Measurements from ENCODE around the gene PIP5KL1. TPM values are rescaled to one million over a fixed set of nuclear protein-coding genes. Genes with fewer than 3 reads are reported as not detected.

PIP5KL1 gene
- total and polyA plus RNA-seq, 2 experiments from 2014 or later, result 13.4 to 19.5 TPM

DNA sequence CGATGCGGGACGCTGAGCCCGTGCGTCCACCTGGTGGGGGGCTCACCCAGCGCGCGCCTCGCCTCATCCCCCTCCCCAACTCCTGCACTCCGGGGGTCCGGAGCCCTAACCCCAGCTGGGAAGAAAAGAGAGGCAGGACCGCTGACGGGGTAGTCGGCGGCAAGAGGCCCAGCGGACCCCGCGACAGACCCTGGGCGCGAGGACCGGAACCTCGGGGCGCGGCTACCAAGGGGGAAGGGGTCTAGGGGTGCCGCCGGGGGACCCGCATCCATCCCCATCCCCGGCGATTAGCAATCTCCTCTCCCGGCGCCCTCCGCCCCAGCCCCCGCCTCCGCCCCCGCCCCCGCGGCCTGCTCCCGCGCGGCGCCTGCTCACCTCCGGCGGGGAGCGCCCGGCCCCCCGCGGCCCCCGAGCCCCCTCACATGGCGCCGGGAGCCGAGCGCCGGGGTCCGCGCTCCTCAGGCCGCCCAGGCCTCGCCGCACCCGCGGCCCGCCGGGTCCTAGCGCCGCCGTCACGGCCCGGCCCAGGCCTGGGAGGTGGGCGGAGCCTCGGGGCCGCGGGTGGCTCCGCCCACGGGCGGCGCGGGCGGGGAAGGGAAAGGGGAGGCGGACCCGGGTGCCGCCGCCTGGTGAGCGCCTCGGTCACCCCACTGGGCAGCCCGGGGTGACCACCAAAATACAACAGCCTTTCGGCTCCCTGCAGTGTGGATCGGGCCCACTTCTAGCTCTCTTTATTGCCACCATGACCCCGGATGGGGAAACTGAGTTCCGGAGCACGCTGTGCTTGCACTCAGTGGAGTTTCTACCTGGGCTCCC lies 31.2 kb downstream of the PIP5KL1 start, which contains the start of gene ST6GALNAC6:
TSS of gene ST6GALNAC6 (minus strand) at position 476 of the 816 bp plus-strand sequence. CDS start 1,622 bp downstream, outside the sequence.
- Histone ChIP-seq H3F3A (replicated peaks; ENCODE audit: low read depth) (peaks cover 24% of the 10 kb centered on the region), H3K79me2 (replicated peaks; ENCODE audit: insufficient read depth) (peaks cover 6% of the 10 kb centered on the region), H3K27ac (ENCODE audit: low read depth) (no peak within 1 kb of the TSS), H2AFZ (peak within 1 kb of the TSS; percentile 85), H3K9me2 (ENCODE audit: insufficient read depth) (no peaks in the 10 kb centered on the region), H3K27me3 (ENCODE audit: insufficient read depth) (peaks cover 5% of the 10 kb centered on the region; the same call in 1 of the 2 replicates), H3K4me1 (ENCODE audit: insufficient read depth) (peaks cover 38% of the 10 kb centered on the region), H3K4me2 (peak within 1 kb of the TSS; percentile 91), H3K36me3 (ENCODE audit: insufficient read depth) (peaks cover 13% of the 10 kb centered on the region), H4K20me1 (replicated peaks; ENCODE audit: insufficient read depth) (peaks cover 12% of the 10 kb centered on the region; the same call in 1 of the 2 replicates), H3K4me3 (peak within 1 kb of the TSS; percentile 91)
- peaks cover 27% of the 10 kb centered on the region for H3K4me1 Mint-ChIP-seq
- no peak for TF ChIP-seq EZH2 (IDR thresholded peaks at IDR 0.05; ENCODE audit: low read depth, unreplicated experiment)
- peak; percentile 51; the same call in 1 of the 2 replicates for TF ChIP-seq POLR2AphosphoS5 (IDR thresholded peaks at IDR 0.05; ENCODE audit: low read depth)
- ATAC-seq, result peak; percentile 25
- peak; percentile 77 for DNase-seq (ENCODE audit: low spot score)
- peak within 1 kb of the TSS; percentile 44; the same call in 1 of the 2 replicates for H3K27ac Mint-ChIP-seq
- peak within 1 kb of the TSS; percentile 82 for H3K4me3 Mint-ChIP-seq
- peaks cover 17% of the 10 kb centered on the region for H3K36me3 Mint-ChIP-seq (ENCODE audit: low read depth)
- peaks cover 3% of the 10 kb centered on the region for H3K27me3 Mint-ChIP-seq (ENCODE audit: insufficient read depth, low read depth, poor library complexity)
- H3K9me3 Mint-ChIP-seq, result no peaks in the 10 kb centered on the region

DNA sequence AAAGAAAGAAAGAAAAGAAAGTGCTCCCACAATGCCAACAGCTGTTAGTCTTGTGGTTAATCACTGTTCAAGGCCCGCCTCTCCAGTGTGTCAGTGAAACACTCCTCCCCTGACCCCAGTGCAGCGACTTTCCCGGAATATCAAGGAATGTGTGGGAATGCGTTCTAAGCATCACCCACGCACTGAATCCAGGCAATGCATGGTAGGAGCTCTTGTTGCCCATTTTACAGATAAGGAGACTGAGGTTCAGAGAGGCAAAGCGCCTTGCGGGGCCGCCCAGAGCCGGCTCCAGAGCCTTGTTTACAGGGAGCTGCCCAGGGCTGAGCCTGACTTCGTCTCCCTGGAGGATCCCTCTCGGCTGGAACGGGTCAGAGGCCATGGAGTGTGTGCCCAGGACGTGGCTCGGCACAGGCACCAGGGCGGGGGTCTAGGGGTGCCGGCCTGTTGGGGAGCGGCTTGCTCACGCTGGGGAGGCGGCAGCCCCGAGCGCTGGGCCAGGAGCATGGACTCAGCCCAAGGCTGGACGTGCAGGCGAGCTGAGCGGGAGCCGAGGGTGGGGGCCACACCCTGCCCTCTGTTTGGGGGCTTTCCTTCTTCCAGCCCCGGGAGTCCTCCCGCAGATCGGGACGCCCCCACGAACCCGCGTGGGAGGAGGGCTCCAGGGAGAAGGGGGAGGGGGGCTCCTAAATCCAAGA lies 32.0 kb downstream of the PIP5KL1 start:
- Histone ChIP-seq H3K4me1 (ENCODE audit: insufficient read depth) (peaks cover 30% of the 10 kb centered on the region), H3K4me2 (peak overlapping the region; percentile 89), H4K20me1 (replicated peaks; ENCODE audit: insufficient read depth) (peaks cover 12% of the 10 kb centered on the region; the same call in 1 of the 2 replicates), H3K4me3 (peak overlapping the region; percentile 91), H3K27me3 (ENCODE audit: insufficient read depth) (peaks cover 5% of the 10 kb centered on the region; the same call in 1 of the 2 replicates), H3K36me3 (ENCODE audit: insufficient read depth) (peaks cover 21% of the 10 kb centered on the region), H3K27ac (ENCODE audit: low read depth) (no peak overlapping the region), H3K9me2 (ENCODE audit: insufficient read depth) (no peaks in the 10 kb centered on the region), H2AFZ (no peak overlapping the region; the same call in 1 of the 2 replicates), H3F3A (replicated peaks; ENCODE audit: low read depth) (peaks cover 17% of the 10 kb centered on the region), H3K79me2 (replicated peaks; ENCODE audit: insufficient read depth) (peaks cover 6% of the 10 kb centered on the region)
- peaks cover 22% of the 10 kb centered on the region for H3K4me1 Mint-ChIP-seq
- DNase-seq (ENCODE audit: low spot score) (peak; percentile 56), ATAC-seq (peak; percentile 34)
- H3K27ac Mint-ChIP-seq, result peak overlapping the region; percentile 44; the same call in 1 of the 2 replicates
- no peaks in the 10 kb centered on the region for H3K9me3 Mint-ChIP-seq
- peaks cover 24% of the 10 kb centered on the region for H3K36me3 Mint-ChIP-seq (ENCODE audit: low read depth)
- peaks cover 3% of the 10 kb centered on the region for H3K27me3 Mint-ChIP-seq (ENCODE audit: insufficient read depth, low read depth, poor library complexity)
- peak overlapping the region; percentile 82 for H3K4me3 Mint-ChIP-seq
- TF ChIP-seq NANOG (IDR thresholded peaks at IDR 0.05; ENCODE audit: borderline replicate concordance) (no peak), STAT1 (IDR thresholded peaks at IDR 0.05; ENCODE audit: unreplicated experiment) (no peak), JUNB (IDR thresholded peaks at IDR 0.05; ENCODE audit: unreplicated experiment) (no peak), POLR2AphosphoS5 (IDR thresholded peaks at IDR 0.05; ENCODE audit: low read depth) (no peak)
- TF ChIP-seq, protein P1, sequence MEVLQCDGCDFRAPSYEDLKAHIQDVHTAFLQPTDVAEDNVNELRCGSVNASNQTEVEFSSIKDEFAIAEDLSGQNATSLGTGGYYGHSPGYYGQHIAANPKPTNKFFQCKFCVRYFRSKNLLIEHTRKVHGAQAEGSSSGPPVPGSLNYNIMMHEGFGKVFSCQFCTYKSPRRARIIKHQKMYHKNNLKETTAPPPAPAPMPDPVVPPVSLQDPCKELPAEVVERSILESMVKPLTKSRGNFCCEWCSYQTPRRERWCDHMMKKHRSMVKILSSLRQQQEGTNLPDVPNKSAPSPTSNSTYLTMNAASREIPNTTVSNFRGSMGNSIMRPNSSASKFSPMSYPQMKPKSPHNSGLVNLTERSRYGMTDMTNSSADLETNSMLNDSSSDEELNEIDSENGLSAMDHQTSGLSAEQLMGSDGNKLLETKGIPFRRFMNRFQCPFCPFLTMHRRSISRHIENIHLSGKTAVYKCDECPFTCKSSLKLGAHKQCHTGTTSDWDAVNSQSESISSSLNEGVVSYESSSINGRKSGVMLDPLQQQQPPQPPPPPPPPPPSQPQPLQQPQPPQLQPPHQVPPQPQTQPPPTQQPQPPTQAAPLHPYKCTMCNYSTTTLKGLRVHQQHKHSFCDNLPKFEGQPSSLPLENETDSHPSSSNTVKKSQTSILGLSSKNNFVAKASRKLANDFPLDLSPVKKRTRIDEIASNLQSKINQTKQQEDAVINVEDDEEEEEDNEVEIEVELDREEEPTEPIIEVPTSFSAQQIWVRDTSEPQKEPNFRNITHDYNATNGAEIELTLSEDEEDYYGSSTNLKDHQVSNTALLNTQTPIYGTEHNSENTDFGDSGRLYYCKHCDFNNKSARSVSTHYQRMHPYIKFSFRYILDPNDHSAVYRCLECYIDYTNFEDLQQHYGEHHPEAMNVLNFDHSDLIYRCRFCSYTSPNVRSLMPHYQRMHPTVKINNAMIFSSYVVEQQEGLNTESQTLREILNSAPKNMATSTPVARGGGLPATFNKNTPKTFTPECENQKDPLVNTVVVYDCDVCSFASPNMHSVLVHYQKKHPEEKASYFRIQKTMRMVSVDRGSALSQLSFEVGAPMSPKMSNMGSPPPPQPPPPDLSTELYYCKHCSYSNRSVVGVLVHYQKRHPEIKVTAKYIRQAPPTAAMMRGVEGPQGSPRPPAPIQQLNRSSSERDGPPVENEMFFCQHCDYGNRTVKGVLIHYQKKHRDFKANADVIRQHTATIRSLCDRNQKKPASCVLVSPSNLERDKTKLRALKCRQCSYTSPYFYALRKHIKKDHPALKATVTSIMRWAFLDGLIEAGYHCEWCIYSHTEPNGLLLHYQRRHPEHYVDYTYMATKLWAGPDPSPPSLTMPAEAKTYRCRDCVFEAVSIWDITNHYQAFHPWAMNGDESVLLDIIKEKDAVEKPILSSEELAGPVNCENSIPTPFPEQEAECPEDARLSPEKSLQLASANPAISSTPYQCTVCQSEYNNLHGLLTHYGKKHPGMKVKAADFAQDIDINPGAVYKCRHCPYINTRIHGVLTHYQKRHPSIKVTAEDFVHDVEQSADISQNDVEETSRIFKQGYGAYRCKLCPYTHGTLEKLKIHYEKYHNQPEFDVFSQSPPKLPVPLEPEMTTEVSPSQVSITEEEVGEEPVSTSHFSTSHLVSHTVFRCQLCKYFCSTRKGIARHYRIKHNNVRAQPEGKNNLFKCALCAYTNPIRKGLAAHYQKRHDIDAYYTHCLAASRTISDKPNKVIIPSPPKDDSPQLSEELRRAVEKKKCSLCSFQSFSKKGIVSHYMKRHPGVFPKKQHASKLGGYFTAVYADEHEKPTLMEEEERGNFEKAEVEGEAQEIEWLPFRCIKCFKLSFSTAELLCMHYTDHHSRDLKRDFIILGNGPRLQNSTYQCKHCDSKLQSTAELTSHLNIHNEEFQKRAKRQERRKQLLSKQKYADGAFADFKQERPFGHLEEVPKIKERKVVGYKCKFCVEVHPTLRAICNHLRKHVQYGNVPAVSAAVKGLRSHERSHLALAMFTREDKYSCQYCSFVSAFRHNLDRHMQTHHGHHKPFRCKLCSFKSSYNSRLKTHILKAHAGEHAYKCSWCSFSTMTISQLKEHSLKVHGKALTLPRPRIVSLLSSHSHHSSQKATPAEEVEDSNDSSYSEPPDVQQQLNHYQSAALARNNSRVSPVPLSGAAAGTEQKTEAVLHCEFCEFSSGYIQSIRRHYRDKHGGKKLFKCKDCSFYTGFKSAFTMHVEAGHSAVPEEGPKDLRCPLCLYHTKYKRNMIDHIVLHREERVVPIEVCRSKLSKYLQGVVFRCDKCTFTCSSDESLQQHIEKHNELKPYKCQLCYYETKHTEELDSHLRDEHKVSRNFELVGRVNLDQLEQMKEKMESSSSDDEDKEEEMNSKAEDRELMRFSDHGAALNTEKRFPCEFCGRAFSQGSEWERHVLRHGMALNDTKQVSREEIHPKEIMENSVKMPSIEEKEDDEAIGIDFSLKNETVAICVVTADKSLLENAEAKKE (CRISPR knock-in tag; IDR thresholded peaks at IDR 0.05), result no peak
- TF ChIP-seq, protein P2, sequence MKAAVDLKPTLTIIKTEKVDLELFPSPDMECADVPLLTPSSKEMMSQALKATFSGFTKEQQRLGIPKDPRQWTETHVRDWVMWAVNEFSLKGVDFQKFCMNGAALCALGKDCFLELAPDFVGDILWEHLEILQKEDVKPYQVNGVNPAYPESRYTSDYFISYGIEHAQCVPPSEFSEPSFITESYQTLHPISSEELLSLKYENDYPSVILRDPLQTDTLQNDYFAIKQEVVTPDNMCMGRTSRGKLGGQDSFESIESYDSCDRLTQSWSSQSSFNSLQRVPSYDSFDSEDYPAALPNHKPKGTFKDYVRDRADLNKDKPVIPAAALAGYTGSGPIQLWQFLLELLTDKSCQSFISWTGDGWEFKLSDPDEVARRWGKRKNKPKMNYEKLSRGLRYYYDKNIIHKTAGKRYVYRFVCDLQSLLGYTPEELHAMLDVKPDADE (IDR thresholded peaks at IDR 0.05), result no peak
